Activated CD8-positive, alpha-beta memory T cell treated with anti-CD3 and anti-CD28 coated beads for 1 hour (primary cell): ENCODE results near the gene PLA2G12A.

Experiments
- DNase-seq, 2 donors: peaks; one replicate each; pipeline ENCODE4 v3.0.0-alpha.2; 2020; ENCODE audit warnings: low read depth in 1 of 2; ENCODE audit errors: extremely low read depth in 1 of 2

Gene PLA2G12A

DNA sequence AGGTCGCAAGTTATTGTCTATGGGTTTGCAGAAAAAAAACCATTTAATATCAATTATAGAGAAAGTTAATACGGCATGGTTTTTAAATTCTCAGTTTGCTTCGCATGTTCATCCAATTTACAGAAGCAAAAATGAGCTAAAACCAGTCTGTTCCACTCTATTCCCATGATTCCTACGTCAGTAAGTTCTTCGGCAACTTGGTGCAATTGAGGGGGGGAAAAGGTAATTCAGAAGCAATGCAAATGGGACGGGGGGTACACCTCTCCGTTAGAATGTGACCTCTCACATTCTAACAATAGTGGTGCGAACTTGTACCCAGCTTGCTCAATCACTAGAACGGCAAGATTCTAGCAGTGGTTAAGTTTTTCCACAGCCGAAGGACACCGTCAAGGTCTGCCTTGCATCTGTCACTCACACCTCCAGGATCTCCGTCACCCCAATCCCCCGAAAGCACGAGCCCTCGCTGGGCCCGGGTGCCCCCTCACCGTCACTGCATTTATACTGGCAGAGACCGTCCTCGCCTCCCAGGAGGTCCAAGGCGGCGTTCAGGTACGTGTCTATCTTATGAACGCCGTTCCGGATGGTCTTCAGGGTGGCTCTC is 653 bp downstream of the PLA2G12A start:
- peak; percentile 3 to 8 for DNase-seq

DNA sequence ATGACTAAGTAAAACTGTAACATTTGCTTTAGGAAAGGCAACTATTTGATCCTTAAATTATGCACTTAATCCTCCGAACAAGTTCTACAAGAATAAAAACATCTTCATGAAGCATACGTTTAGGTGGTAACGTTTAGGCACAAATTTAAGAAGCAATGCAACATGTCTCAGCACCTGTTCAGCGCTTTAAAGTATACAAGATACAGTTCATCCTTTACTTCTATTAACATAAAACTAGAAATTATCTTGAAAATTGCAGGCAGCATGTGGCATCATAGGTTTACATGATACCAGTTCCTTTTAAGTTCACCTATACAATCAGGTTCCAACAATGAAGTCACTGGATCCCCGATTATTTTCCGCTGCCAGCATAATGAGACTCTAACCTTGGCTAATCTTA is 1.5 kb downstream of the PLA2G12A start:
- no peak for DNase-seq

DNA sequence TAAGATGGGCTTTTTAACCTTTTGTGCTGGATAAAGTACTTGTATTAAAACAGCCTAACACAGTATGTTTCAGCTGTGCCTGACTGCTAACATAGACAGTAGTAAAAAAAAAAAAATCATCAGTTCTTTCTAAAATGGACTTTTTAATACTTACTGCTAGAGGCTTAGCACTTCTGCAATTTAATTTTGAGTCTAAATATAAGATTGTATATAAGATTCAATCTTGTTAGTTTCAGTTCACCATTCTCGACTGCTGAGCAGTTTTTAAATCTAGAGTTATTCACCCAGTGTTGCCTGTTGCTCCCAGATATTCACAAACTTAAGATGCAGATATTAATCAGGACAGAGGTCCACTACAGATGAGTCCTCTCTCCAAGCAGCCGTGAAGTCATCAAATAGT is 6.8 kb downstream of the PLA2G12A start:
- no peak for DNase-seq

DNA sequence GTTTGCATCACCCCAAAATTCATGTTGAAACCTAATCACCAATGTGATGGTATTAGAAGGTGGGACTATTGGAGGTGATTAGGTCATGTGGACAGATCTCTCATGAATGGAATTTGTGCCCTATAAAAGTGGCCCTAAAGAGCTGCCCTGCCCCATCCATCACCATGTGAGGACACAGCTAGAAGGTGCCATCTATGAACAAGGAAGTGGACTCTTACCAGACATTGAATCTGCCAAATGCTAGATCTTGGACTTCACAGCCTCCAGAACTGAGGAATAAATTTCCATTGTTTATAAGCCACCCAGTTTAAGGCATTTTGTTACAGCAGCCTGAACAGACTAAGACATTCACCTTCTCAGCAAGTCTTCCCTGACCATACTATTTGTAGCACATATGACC is 7.5 kb downstream of the PLA2G12A start:
- no peak for DNase-seq

DNA sequence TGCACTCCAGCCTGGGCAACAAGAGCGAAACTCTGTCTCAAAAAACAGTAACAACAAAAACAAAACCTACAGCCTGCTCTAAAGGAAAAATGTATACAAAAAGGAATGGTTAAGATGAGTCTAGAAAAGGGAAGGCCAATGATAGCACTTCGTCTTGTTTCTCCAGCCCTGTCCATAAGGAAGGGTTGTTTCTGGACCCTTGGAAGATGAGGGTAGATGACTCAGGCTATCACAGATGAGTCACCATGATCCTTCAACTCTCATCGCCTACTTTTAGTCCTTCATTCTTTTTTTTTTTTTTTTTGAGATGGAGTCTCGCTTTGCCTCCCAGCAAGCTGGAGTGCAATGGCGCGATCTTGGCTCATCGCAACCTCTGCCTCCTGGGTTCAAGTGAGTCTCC is 8.8 kb downstream of the PLA2G12A start:
- DNase-seq: no peak

DNA sequence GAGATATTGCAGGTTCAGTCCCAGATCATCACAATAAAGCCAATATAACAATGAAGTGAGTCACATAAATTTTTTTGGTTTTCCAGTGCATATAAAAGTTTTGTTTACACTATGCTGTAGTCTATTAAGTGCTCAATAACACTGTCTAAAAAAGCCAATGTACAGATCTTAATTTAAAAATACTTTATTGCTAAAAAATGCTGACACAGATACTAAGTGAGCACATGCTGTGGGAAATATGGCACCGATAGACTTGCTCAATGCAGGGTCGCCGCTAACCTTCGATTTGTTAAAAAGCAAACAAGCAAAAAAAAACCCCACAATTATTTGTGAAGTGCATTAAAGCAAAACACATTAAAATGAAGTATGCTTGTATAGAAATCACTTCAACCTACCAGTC is 10.3 kb downstream of the PLA2G12A start:
- DNase-seq: no peak

DNA sequence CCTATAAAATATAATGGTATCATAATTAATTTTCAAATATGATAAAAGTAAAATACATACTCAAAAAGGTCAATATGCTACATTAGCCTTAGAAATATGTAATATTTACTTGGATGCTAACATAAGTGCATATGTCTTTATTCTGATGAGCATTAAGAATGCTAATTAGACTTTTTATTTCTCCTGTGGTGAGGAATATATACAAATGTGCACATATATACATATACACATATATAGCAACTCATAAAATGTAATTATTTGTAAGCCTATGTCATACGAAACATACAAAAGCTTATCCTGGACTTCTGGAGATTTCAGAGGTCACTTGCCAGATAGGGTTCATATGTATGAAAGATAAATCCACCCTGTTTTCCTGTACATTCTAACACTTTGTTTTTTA is 11.1 kb downstream of the PLA2G12A start:
- no peak for DNase-seq

DNA sequence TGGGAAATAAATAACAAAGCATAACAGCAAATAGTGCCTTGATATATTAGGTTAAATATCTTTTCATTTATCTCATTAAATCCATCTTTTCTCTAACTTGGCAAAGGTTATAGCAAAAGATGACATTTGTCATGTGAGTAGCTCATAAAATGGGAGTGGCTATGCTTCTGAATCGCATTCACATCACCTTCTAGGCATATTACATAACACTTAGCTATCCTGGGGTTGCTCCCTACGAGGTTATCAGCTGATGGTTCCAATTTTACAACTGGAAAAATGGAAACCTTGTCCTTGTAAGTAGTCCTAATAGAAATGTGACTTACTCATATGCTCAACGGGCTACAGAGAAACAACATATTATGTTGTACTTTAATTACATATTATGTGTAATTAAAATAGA is 16.4 kb downstream of the PLA2G12A start:
- no peak for DNase-seq

DNA sequence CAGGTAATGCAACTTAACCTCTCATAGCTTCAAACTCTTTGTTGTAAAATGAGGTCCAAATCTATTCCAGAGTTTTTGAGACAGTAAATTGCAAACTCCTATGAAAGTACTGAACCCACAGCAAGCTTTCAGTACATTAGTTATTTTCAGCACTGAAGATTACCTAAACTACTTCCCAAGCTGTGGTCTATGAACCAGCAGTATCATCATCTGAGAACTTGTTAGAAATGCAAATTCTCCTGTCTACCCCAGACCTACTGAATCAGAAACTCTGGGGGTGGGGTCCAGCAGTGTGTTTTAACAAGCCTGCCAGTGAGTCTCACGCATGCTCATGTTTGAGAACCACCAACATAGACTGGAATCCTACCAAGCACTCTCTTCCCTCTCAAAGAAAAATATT is 20.9 kb downstream of the PLA2G12A start:
- no peak for DNase-seq

DNA sequence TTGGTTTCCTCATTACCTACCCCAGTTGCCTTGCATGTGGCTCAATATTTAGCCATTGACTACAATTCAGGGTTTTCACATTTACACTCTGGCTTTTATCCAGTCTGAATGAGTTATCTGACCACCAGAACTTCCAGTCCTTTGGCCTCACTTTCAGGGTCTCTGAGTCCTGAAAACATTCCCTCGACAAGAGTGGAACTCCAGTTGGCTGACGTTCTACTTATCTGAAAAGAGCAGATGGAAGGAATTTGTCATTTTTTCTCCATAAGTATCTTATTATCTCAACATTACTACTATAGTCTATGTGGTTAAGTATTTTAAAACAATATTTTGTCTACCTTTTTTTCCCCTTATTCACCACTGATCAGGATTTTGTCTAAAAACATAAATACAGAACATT is 21.4 kb downstream of the PLA2G12A start:
- no peak for DNase-seq

DNA sequence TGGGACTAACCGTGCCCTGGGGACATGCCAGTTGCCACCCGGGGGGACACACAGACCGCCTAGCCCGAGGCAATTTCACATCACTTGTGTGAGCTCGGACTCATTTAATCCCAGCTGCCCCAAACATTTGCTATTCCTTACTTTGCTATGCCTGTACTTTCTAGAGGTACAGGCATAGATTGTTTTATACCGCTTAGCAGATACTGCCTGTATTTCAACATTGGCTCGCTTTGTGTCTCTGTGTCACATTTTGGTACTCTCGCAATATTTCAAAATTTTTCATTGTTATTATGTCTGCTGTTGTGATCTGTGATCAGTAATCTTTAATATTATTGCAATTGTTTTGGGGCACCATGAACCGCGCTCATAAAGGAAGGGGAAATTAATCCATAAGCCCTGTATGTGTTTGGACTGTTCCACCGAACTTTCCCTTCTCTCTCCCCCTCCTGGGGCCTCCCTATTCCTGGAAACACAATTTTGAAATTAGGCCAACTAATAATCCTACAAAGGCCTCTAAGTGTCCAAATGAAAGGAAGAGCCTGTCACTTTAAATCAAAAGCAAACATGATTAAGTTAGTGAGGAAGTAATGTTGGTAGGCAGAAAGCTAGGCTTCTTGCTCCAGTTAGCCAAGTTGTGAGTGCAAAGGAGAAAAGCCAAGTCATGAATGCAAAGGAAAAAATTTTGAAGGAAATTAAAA is 26.1 kb downstream of the PLA2G12A start:
- DNase-seq: no peak

DNA sequence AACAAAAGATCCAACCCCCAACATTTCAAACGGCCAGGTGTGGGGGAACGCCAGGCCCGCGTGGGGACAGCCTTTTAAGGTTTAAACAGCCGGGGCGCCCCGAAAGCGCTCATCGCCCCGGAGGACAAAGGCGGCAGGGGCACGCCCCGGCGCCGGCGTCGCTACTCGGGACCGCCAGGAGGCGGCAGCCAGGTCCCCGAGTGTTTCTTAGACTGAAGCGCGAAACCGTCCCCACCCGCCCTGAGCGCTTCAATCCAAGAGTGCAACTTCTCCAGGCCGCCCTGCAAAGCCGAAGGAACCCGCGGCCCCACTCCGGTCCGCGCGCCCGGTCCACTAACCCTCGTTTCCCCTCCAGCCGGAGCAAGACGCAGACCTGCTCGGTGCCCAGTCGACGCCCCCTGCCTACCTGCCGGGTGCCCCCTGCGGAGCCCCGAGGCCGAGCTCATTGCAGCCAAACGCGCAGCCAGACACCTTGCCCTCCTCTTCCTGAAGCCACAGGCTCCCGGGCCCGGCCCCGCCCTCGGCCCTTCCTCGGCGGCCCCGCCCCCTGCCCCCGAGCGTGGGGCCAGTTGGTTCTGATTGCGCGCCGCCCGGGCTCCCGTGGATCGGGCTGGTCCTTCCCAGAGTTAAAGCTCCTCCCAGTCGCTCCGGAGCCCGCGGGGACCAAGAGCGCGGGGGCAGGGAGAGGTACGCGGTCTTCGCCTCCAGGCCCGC is 26.8 kb downstream of the PLA2G12A start, which contains the start of gene CASP6:
CASP6 (minus strand) TSS at position 496 of the 714 bp plus-strand sequence; CDS start at position 446, 50 bp downstream.
- DNase-seq: peak; percentile 38 to 63

DNA sequence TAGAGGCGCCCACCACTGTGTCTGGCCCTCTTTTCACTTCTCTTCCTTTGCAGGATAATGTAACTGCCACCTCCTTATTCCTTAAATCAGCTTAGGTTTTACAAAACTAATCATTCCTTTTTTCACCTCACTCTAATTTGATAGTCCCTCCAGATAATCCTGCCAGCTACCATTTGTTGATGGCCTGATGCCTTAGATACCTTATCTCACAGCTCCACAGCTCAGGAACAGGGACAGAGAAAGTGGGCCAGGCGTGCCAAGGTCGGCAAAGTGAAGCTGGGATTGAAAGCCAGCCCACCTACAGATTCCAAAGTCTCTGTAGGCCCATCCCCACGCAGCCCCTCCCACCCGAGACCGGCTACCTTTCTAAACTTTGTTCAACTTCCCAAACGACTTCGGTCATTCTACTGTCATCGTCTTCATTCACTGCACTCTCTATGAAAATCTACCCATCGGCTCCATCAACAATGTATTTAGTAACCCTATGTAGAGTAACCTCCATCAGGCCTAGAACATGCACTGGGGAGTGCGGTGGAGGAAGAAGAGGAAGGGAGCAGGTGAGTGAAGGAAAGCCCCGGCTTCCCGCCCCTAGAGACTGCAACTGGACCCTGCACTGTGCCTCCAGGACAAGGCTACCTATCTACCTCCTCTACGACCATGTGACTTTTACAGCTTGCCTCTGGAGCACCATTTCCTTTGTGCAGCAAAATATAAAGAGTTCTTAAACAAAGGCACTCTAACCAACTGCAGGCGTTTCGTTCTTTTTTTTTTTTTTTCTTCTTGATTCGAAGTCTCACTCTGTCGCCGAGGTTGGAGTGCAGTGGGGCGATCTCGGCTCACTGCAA is 28.1 kb downstream of the PLA2G12A start:
- no peak for DNase-seq

DNA sequence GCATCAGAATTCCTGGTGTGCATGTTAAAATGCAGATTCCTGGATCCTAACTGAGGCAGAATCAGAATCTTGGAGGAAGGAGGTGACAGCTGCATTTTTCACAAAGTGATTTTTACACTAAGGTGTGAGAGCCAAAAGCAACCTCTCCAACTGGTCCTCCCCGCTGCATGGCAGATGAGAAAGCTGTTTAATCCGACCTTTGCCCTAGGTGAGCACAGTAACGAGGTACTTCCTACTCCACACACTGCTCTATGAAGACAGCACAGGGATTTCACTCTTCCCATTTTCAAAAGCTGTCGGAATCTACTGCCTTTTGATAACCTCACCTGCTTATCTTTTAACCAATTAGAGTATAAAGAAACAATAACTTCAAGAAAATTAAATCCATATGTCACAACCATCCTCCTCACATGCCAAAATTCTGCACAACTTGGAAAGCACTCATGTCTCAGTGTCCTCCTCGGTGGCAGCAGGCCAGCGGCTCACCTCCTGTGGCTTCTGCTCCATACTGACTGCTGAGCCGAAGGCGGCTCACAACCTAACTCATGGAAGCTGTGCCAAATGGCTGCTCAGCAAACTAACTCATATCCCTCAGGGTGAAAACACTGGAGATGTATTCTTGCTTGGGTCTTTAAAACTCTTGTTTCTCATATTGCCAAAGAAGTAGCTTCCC is 30.2 kb downstream of the PLA2G12A start:
- no peak for DNase-seq

DNA sequence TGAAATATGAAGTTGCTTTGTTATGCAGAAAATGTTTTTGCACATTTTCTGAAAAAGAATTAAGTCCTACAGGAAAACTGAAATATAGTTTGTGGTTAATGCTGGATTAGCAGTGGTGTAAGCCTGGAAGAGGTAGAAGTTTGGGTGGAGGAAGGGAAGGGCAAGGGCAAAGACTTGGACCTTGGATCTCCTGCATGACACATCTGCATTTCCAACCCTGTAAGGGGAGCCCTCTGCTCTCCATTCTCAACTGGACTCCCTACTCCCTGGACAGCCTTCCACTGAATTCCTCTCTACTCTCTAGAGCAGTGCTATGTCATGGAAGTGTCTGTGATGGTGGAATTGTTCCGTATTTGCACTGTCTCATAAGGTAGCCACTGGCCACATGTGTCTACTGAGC is 31.2 kb downstream of the PLA2G12A start:
- DNase-seq: no peak

DNA sequence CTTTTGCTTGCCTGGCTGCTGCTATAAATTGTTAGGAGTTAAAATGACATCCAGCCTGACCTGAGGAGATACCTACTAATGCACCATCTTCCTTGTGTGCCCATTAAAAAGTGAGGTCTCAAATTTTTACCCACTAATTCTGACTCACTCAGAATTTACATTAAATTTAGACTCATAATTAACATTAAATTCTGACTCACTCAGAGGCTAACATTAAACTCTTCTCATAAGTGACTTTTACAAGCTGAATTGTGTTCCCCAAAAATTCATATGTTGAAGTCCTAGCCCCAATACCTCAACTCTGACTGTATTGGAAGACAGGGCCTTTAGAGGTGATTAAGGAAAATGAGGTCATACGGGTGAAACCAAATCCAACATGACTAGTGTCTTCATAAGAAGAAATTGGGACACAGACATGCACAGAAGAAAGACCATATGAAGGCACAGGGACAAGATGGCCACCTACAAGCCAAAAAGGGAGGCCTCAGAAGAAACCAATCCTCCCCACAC is 38.4 kb downstream of the PLA2G12A start:
- DNase-seq: no peak

DNA sequence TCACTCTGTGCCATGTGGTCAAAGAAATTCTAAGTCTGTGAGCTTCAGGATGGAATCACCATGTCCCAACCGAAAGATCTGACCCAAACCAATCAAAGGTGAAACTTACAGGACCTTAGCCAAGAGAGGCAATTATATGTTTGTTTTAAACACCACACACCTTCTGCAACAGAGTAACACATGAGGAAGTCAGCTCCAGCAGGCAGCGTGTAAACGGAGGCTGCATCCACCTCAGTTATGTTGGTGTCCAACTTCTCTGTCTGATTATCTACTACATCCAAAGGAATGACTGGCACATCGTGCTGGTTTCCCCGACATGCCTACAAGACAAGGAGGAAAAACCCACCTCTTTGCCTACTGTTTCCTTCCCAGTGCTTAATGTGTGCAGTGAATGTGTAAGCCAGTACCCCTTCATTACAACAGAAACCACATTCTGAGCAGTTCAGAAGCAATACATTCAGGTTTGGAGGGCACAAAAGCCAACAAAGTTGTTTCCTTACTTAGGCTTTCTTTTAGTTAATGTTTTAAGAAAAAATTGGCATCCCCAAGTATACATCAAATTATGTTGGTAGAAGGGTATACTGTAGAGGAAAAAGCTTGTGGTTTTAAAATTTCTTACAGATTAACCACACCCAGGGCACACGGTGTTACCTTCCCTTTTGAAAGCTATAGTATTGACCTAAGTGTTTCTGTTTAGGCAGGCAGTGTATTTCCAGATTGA is 39.0 kb downstream of the PLA2G12A start:
- no peak for DNase-seq

DNA sequence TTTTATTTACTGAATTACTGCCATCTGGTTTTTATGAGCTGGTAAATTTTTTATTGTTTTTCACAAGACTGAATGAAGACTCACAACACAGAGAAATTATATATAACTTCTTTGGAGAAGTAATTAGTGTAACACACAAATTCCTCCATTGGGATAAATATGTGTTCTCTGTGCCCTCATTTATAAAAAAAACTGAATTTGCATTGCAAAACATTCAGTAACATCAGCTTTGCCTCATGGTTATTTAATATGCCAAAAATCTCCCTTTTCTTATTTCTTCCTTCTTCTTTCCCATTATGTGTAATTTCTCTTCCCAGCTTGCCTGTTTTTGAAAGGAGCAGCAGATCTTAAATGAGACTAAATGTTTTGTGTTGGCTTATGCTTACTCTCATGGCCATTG is 45.1 kb downstream of the PLA2G12A start:
- DNase-seq: no peak

DNA sequence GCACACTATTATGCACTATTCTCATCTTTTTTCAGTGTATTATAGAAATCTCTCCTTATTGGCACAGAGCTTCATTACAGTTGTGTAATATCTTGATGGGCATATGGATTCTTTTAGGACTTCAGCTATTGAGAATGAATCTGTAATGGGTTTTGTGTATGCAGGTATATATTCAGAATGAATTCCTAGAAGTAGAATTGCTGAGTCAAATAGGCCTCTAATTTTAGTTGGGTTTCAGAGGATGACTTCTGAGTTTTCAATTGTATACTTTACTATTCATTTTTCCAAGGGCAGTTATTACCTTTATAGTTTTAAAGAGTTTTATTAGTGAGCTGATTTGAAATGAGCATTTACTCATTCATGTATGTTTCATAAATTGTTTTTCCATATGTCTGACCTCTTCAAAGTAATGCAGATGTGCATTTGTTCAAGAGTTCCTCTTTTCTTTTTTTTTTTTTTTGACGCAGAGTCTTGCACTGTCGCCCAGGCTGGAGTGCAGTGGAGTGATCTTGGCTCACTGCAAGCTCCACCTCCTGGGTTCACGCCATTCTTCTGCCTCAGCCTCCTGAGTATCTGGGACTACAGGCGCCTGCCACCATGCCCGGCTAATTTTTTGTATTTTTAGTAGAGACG is 46.1 kb downstream of the PLA2G12A start:
- DNase-seq: no peak
